ENCODE measurements around the gene EYS.

DNA sequence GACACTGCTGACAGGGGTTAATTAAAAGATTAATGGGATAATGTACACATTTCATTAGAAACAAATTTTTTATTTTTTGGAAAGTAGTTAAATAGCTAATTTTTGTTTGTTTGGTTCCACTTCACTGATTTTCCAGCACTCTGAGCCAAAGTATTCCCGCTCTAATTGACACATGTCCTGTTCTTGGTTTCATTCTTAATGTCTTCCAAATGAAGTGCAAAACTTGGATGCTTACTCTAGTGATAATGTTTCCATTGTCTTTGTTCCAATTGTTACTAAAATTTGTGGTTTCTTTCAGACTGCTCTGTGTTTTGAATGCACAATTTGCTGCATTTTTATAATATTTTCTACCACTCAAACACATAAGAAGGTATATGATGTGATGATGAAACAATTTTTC lies 1277.1 kb downstream of the EYS start:
- TF ChIP-seq, protein P1, sequence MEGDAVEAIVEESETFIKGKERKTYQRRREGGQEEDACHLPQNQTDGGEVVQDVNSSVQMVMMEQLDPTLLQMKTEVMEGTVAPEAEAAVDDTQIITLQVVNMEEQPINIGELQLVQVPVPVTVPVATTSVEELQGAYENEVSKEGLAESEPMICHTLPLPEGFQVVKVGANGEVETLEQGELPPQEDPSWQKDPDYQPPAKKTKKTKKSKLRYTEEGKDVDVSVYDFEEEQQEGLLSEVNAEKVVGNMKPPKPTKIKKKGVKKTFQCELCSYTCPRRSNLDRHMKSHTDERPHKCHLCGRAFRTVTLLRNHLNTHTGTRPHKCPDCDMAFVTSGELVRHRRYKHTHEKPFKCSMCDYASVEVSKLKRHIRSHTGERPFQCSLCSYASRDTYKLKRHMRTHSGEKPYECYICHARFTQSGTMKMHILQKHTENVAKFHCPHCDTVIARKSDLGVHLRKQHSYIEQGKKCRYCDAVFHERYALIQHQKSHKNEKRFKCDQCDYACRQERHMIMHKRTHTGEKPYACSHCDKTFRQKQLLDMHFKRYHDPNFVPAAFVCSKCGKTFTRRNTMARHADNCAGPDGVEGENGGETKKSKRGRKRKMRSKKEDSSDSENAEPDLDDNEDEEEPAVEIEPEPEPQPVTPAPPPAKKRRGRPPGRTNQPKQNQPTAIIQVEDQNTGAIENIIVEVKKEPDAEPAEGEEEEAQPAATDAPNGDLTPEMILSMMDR (IDR thresholded peaks at IDR 0.05; ENCODE audit: control extremely low read depth in 1 of 3, insufficient read depth in 1 of 3, low read depth in 1 of 3, low read length in 3 of 3), result no peak
- TF ChIP-seq POLR2A (IDR thresholded peaks at IDR 0.05; ENCODE audit: control extremely low read depth in 1 of 2, low read depth in 2 of 2, low read length in 2 of 2) (no peak), MAFK (IDR thresholded peaks at IDR 0.05; ENCODE audit: low read depth, low read length) (no peak), POLR2AphosphoS5 (IDR thresholded peaks at IDR 0.05; ENCODE audit: low read depth, low read length) (no peak), TAF1 (IDR thresholded peaks at IDR 0.05; ENCODE audit: low read depth, low read length) (no peak), RNF2 (IDR thresholded peaks at IDR 0.05; ENCODE audit: borderline replicate concordance, low read depth, low read length, missing control alignments, poor library complexity, severe bottlenecking) (no peak), RAD21 (IDR thresholded peaks at IDR 0.05 in 1 of 2, conservative IDR thresholded peaks at IDR 0.05 in 1 of 2; ENCODE audit: low read depth in 2 of 2, low read length in 2 of 2) (no peak)

Measured in H1 (cell line).